Bronchial epithelial cell (primary cell): ENCODE data around the gene TMEM183A. TPM values are rescaled to one million over a fixed set of nuclear protein-coding genes. Genes with fewer than 3 reads are reported as not detected.

Experiments
- DNase-seq: peaks from one replicate; pipeline ENCODE4 v3.0.0-alpha.2; 2010; ENCODE audit warnings: low read depth
- FAIRE-seq: peaks from 2 replicates; lab custom pipeline; 2011; peaks lifted over from hg19 to GRCh38; lab: Jason Lieb, UNC
- H3K27me3 ChIP-seq: 2 replicates; pipeline ENCODE4 v1.5.1; 2011; ENCODE audit warnings: low read length; ENCODE audit not compliant: control insufficient read depth, insufficient read depth
- H3K36me3 ChIP-seq: 2 replicates; pipeline ENCODE4 v1.5.1; 2011; ENCODE audit warnings: low read length; ENCODE audit not compliant: control insufficient read depth, insufficient read depth
- H3K4me3 ChIP-seq: 2 replicates; pipeline ENCODE4 v1.5.1; 2011; ENCODE audit warnings: mild to moderate bottlenecking, low read depth, low read length, control low read depth
- CTCF ChIP-seq: IDR thresholded peaks from 2 replicates; pipeline ENCODE4 v1.5.1; 2011; ENCODE audit warnings: mild to moderate bottlenecking, moderate library complexity, low read length, control low read depth, inconsistent platforms; ENCODE audit not compliant: insufficient read depth, severe bottlenecking
- total RNA-seq: library from RNA; depleted of rRNA; stranded (reverse); fragments of >200 nt; gene quantifications from 2 replicates; pipeline ENCODE4 v1.2.1, GENCODE V29; 2014

TMEM183A gene
- total RNA-seq, 1 donor from 2014 or later = 126 TPM

GRCh38 chr1:203045821-203046594 is 38.8 kb downstream of the TMEM183A start:
- no peak for DNase-seq
- Histone ChIP-seq H3K27me3 (no peaks in the 10 kb centered on the region), H3K4me3 (no peak overlapping the region), H3K36me3 (peaks cover 10% of the 10 kb centered on the region)
- no peak for FAIRE-seq
- no peak for TF ChIP-seq CTCF

- Histone ChIP-seq H3K36me3 (peaks cover 10% of the 10 kb centered on the region), H3K27me3 (no peaks in the 10 kb centered on the region), H3K4me3 (no peak overlapping the region)
- FAIRE-seq (peak; percentile 75), DNase-seq (peak; percentile 81)
- no peak for TF ChIP-seq CTCF
Observed at GRCh38 chr1:203046984-203047630, 39.9 kb downstream of the TMEM183A start.

- FAIRE-seq (no peak), DNase-seq (no peak)
- no peaks in the 10 kb centered on the region for H3K27me3 ChIP-seq
- no peak for TF ChIP-seq CTCF
- no peak overlapping the region for H3K4me3 ChIP-seq
- peaks cover 10% of the 10 kb centered on the region for H3K36me3 ChIP-seq
Observed at GRCh38 chr1:203048086-203048485, 40.9 kb downstream of the TMEM183A start.

- TF ChIP-seq CTCF = peak; percentile 35
- DNase-seq = no peak
- Histone ChIP-seq H3K36me3 (peaks cover 9% of the 10 kb centered on the region), H3K27me3 (no peaks in the 10 kb centered on the region), H3K4me3 (no peak overlapping the region)
- FAIRE-seq = no peak
Observed at GRCh38 chr1:203048555-203049051, 41.4 kb downstream of the TMEM183A start.

GRCh38 chr1:203049077-203049476 is 41.9 kb downstream of the TMEM183A start:
- Histone ChIP-seq H3K4me3 (no peak overlapping the region), H3K27me3 (no peaks in the 10 kb centered on the region), H3K36me3 (peaks cover 9% of the 10 kb centered on the region)
- no peak for DNase-seq
- no peak for FAIRE-seq
- TF ChIP-seq CTCF = no peak
